H9 (cell line): ENCODE data around the gene USP5. TPM values are rescaled to one million over a fixed set of nuclear protein-coding genes. Genes with fewer than 3 reads are reported as not detected.

Experiments
- DNase-seq: peaks from one replicate; pipeline ENCODE4 v3.0.0-alpha.2; 2017
- H2AFZ ChIP-seq: one replicate; pipeline ENCODE4 v1.6.1; 2013; ENCODE audit warnings: mild to moderate bottlenecking, low read length, control low read depth, moderate library complexity
- H2AK5ac ChIP-seq: 2 replicates; pipeline ENCODE4 v1.6.1; 2013; ENCODE audit warnings: low read length, control low read depth, mixed read lengths; ENCODE audit not compliant: insufficient read length
- H2BK120ac ChIP-seq: one replicate; pipeline ENCODE4 v1.6.1; 2013; ENCODE audit warnings: low read depth, mild to moderate bottlenecking, low read length, control low read depth, inconsistent platforms; ENCODE audit not compliant: poor library complexity, severe bottlenecking
- H2BK12ac ChIP-seq: 2 replicates; pipeline ENCODE4 v1.6.1; 2013; ENCODE audit warnings: low read length, control low read depth, mixed read lengths, low read depth; ENCODE audit not compliant: insufficient read length
- H2BK15ac ChIP-seq: 2 replicates; pipeline ENCODE4 v1.6.1; 2013; ENCODE audit warnings: low read depth, low read length, control low read depth
- H2BK20ac ChIP-seq: one replicate; pipeline ENCODE4 v1.6.1; 2013; ENCODE audit warnings: low read depth, mild to moderate bottlenecking, low read length, control low read depth, inconsistent platforms; ENCODE audit not compliant: poor library complexity, severe bottlenecking
- H2BK5ac ChIP-seq: 2 replicates; pipeline ENCODE4 v1.6.1; 2013; ENCODE audit warnings: low read length, control low read depth, mixed read lengths; ENCODE audit not compliant: insufficient read length
- H3K14ac ChIP-seq: 2 replicates; pipeline ENCODE4 v1.6.1; 2013; ENCODE audit warnings: low read length, control low read depth; ENCODE audit not compliant: insufficient read depth
- H3K18ac ChIP-seq: 2 replicates; pipeline ENCODE4 v1.6.1; 2013; ENCODE audit warnings: low read depth, mild to moderate bottlenecking, mixed read lengths, low read length, control low read depth; ENCODE audit not compliant: insufficient read length
- H3K23ac ChIP-seq: 2 replicates; pipeline ENCODE4 v1.6.1; 2013; ENCODE audit warnings: low read length, control low read depth, mixed read lengths, low read depth; ENCODE audit not compliant: insufficient read length
- H3K23me2 ChIP-seq: 2 replicates; pipeline ENCODE4 v1.6.1; 2013; ENCODE audit warnings: low read depth, mild to moderate bottlenecking, mixed read lengths, low read length, control low read depth; ENCODE audit not compliant: insufficient read length, poor library complexity, severe bottlenecking
- H3K27ac ChIP-seq: 2 replicates; pipeline ENCODE4 v1.5.1; 2013; ENCODE audit warnings: low read length, control low read depth, mixed read lengths, low read depth; ENCODE audit not compliant: insufficient read length
- H3K27me3 ChIP-seq: 2 replicates; pipeline ENCODE4 v1.6.1; 2013; ENCODE audit warnings: low read length, control low read depth, inconsistent platforms; ENCODE audit not compliant: insufficient read depth
- H3K4ac ChIP-seq: 2 replicates; pipeline ENCODE4 v1.6.1; 2013; ENCODE audit warnings: low read depth, mild to moderate bottlenecking, control low read depth, inconsistent platforms, low read length, moderate library complexity
- H3K4me1 ChIP-seq: 2 replicates; pipeline ENCODE4 v1.6.1; 2013; ENCODE audit warnings: low read length, control low read depth, inconsistent platforms; ENCODE audit not compliant: insufficient read depth
- H3K4me2 ChIP-seq: 2 replicates; pipeline ENCODE4 v1.6.1; 2013; ENCODE audit warnings: low read length, control low read depth, mixed read lengths; ENCODE audit not compliant: insufficient read length, insufficient read depth
- H3K56ac ChIP-seq: 2 replicates; pipeline ENCODE4 v1.6.1; 2013; ENCODE audit warnings: low read depth, mild to moderate bottlenecking, mixed read lengths, low read length, control low read depth; ENCODE audit not compliant: insufficient read length
- H3K79me1 ChIP-seq: 2 replicates; pipeline ENCODE4 v1.6.1; 2013; ENCODE audit warnings: low read depth, mild to moderate bottlenecking, moderate library complexity, low read length, control low read depth, inconsistent platforms; ENCODE audit not compliant: insufficient read depth, poor library complexity, severe bottlenecking
- H3K79me2 ChIP-seq: 2 replicates; pipeline ENCODE4 v1.6.1; 2013; ENCODE audit warnings: low read length, control low read depth, inconsistent platforms; ENCODE audit not compliant: insufficient read depth
- H3K9ac ChIP-seq: 2 replicates; pipeline ENCODE4 v1.6.1; 2013; ENCODE audit warnings: low read length, control low read depth, mixed read lengths; ENCODE audit not compliant: insufficient read length; ENCODE audit errors: extremely low read depth
- H3K9me3 ChIP-seq: one replicate; pipeline ENCODE4 v1.6.1; 2013; ENCODE audit warnings: low read depth, low read length, inconsistent platforms; ENCODE audit not compliant: control insufficient read depth
- H3T11ph ChIP-seq: one replicate; pipeline ENCODE4 v1.6.1; 2013; ENCODE audit warnings: mild to moderate bottlenecking, low read length, control low read depth, inconsistent platforms
- H4K20me1 ChIP-seq: one replicate; pipeline ENCODE4 v1.6.1; 2013; ENCODE audit not compliant: control insufficient read depth, insufficient read length, insufficient read depth
- H4K5ac ChIP-seq: 2 replicates; pipeline ENCODE4 v1.6.1; 2013; ENCODE audit warnings: low read depth, mild to moderate bottlenecking, mixed read lengths, low read length, control low read depth; ENCODE audit not compliant: insufficient read length
- H4K8ac ChIP-seq: replicated peaks from 2 replicates; pipeline ENCODE4 v1.6.1; 2013; ENCODE audit warnings: low read length, control low read depth, mixed read lengths, low read depth; ENCODE audit not compliant: insufficient read length
- H4K91ac ChIP-seq: 2 replicates; pipeline ENCODE4 v1.6.1; 2013; ENCODE audit warnings: low read depth, mild to moderate bottlenecking, moderate library complexity, mixed read lengths, low read length, control low read depth; ENCODE audit not compliant: insufficient read length
- H3K27ac Mint-ChIP-seq, 3 experiments: 2 replicates in 2 of 3; 3 replicates in 1 of 3; pipeline ENCODE4 v1.8.0; 2020 to 2021; ENCODE audit warnings: mixed read lengths in 3 of 3, mild to moderate bottlenecking in 1 of 3, moderate library complexity in 1 of 3
- H3K27me3 Mint-ChIP-seq: 2 replicates; pipeline ENCODE4 v1.8.0; 2021; ENCODE audit warnings: low read depth, mild to moderate bottlenecking, moderate library complexity, mixed read lengths
- H3K36me3 Mint-ChIP-seq, 3 experiments: 2 replicates in 2 of 3; 3 replicates in 1 of 3; pipeline ENCODE4 v1.8.0; 2020 to 2021; ENCODE audit warnings: low read depth in 3 of 3, mixed read lengths in 3 of 3; ENCODE audit not compliant: insufficient read depth in 1 of 3
- H3K4me1 Mint-ChIP-seq, 2 experiments: 2 replicates each; pipeline ENCODE4 v1.8.0; 2020; ENCODE audit warnings: mixed read lengths in 2 of 2
- H3K4me3 Mint-ChIP-seq, 2 experiments: 2 replicates in 1 of 2; 3 replicates in 1 of 2; pipeline ENCODE4 v1.8.0; 2020 to 2021; ENCODE audit warnings: mild to moderate bottlenecking in 2 of 2, mixed read lengths in 2 of 2, moderate library complexity in 1 of 2
- H3K9me3 Mint-ChIP-seq, 2 experiments: 2 replicates in 1 of 2; 3 replicates in 1 of 2; pipeline ENCODE4 v1.8.0; 2020; ENCODE audit warnings: mild to moderate bottlenecking in 2 of 2, mixed read lengths in 2 of 2, moderate library complexity in 1 of 2
- CTCF ChIP-seq: fragments of 200-600 bp; sonication (generic); conservative IDR thresholded peaks from 3 replicates; pipeline ENCODE4 v1.8.0; 2021; ENCODE audit warnings: antibody characterized with exemption, mild to moderate bottlenecking
- WGBS: extraction: QIAGEN DNeasy Blood & Tissue Kit; methylation state at CpG from one replicate; pipeline ENCODE4 v1.1.7; 2013; ENCODE audit warnings: missing lambda C conversion rate, low lambda C conversion rate, mixed read lengths; ENCODE audit not compliant: insufficient read length; ENCODE audit errors: extremely low coverage; 5-methylcytosine and 5-hydroxymethylcytosine counted together
- total RNA-seq: library from RNA; stranded (reverse); gene quantifications from 2 replicates; pipeline ENCODE4 v1.2.1, GENCODE V29; 2021

USP5 gene
- total RNA-seq, 1 experiment from 2014 or later, result 143 TPM

- Histone ChIP-seq H4K91ac (no peak overlapping the region), H3K9me3 (no peaks in the 10 kb centered on the region), H2BK120ac (no peak overlapping the region), H2BK15ac (no peak overlapping the region), H3K14ac (no peak overlapping the region), H2BK5ac (no peak overlapping the region), H3K9ac (no peak overlapping the region), H3K4me1 (peaks cover 2% of the 10 kb centered on the region; the same call in 1 of the 2 replicates), H4K8ac (no peak overlapping the region), H4K20me1 (peaks cover 2% of the 10 kb centered on the region), H3K27me3 (no peaks in the 10 kb centered on the region), H3K4me2 (no peak overlapping the region), H3K4ac (no peak overlapping the region), H3K18ac (no peak overlapping the region), H2BK12ac (no peak overlapping the region), H3K27ac (no peak overlapping the region), H3T11ph (no peak overlapping the region), H3K56ac (no peak overlapping the region), H3K79me2 (no peaks in the 10 kb centered on the region), H3K23ac (no peak overlapping the region), H3K79me1 (no peaks in the 10 kb centered on the region), H4K5ac (no peak overlapping the region), H2AFZ (no peak overlapping the region), H2BK20ac (no peak overlapping the region), H2AK5ac (no peak overlapping the region), H3K23me2 (no peaks in the 10 kb centered on the region)
- Mint-ChIP-seq H3K36me3 (no peaks in the 10 kb centered on the region), H3K9me3 (no peaks in the 10 kb centered on the region), H3K4me1 (peaks cover 4 to 14% of the 10 kb centered on the region in 2 experiments), H3K27ac (no peak overlapping the region), H3K4me3 (no peak overlapping the region; a peak in 1 of 5 replicates), H3K27me3 (no peaks in the 10 kb centered on the region; the same call in 1 of the 2 replicates)
- DNase-seq, result no peak
- TF ChIP-seq CTCF, result no peak
- no CpG with 5 or more reads among the region's 5 CpGs for WGBS
Measured at GRCh38 chr12:6899427-6899826, 47.5 kb downstream of the USP5 start.
